Neuron (in vitro differentiated cells): ENCODE data around the gene ARPC2.

Experiments used
- H2AFZ ChIP-seq: one replicate; pipeline ENCODE4 v1.6.1; 2013; ENCODE audit warnings: low read depth, mild to moderate bottlenecking, inconsistent platforms, low read length, moderate library complexity
- H3K27me3 ChIP-seq: one replicate; pipeline ENCODE4 v1.6.1; 2013; ENCODE audit warnings: low read length; ENCODE audit not compliant: insufficient read depth
- H3K36me3 ChIP-seq: one replicate; pipeline ENCODE4 v1.6.1; 2013; ENCODE audit warnings: low read length; ENCODE audit not compliant: insufficient read depth
- H3K4me1 ChIP-seq: one replicate; pipeline ENCODE4 v1.6.1; 2013; ENCODE audit warnings: low read length; ENCODE audit not compliant: insufficient read depth
- H3K4me3 ChIP-seq: 2 replicates; pipeline ENCODE4 v1.5.1; 2013; ENCODE audit warnings: mild to moderate bottlenecking, low read length, moderate library complexity
- H3K9me3 ChIP-seq: one replicate; pipeline ENCODE4 v1.6.1; 2013; ENCODE audit warnings: low read length

The ARPC2 gene

DNA sequence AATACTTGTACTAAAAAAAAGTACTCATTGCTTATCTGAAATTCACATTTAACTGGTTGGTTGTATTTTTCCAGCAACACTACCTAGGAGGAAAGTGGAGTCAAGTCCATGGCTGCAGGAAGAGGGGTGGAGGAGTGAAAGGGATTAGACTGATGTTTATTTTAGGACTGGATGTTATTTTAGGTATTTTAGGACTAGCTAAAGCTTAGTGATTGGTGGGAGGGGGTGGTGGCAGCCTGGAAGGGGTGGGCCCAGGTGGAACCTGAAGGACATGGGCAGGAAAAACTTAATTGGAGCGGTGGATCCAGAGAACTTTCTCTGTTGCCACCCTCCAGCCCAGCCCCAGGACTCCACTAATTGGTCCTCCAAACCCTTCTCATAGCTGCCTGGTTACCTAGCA lies 79.2 kb downstream of the ARPC2 start:
- Histone ChIP-seq H3K27me3 (peaks cover 15% of the 10 kb centered on the region), H2AFZ (no peak overlapping the region), H3K9me3 (no peaks in the 10 kb centered on the region), H3K4me3 (no peak overlapping the region), H3K36me3 (no peaks in the 10 kb centered on the region), H3K4me1 (no peaks in the 10 kb centered on the region)

DNA sequence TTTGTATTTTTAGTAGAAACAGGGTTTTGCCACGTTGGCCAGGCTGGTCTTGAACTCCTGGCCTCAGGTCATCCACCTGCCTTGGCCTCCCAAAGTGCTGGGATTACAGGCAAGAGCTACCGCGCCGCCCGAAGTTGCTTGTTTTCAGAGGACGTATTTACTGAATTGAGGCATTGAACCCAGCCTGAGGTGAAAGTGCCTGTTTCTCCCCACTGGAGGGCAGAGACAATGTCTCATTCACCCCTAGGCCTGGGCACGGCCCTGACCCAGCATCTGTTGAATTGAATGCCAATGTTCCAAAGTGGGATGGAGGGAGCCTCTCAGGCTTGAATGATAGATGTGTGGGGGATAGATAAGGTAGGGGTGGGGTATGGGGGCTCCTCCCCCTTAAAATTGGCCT lies 79.9 kb downstream of the ARPC2 start:
- H3K36me3 ChIP-seq = no peaks in the 10 kb centered on the region
- H3K4me3 ChIP-seq = no peak overlapping the region
- H3K9me3 ChIP-seq = no peaks in the 10 kb centered on the region
- H2AFZ ChIP-seq = no peak overlapping the region
- no peaks in the 10 kb centered on the region for H3K4me1 ChIP-seq
- peaks cover 12% of the 10 kb centered on the region for H3K27me3 ChIP-seq

DNA sequence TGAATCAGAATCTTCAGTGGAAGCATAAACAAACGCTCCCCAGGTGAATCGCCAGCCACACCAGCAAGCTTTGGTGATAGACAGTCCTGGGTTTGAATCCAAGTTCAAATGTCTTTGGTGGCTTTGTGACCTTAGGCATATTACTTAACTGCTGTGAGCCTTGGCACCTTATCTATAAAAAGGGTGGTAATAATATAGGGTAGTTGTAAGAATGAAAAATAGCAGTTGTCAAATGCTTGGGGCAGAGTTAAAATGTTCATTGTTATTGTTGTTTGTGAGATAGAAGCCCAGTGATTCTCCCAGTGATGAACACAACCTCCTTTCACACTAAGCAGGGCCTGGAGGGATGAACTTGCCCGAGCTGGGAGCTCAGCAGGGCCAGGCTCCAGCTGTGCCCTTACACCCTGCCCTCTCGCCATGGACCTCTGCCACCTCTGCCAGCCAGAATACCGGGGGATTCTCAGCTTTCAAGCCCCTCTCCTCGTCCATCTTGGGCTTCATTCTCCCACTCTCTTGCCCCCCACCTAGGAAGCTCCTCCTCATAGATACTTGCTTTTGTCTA lies 81.4 kb downstream of the ARPC2 start:
- Histone ChIP-seq H3K27me3 (no peaks in the 10 kb centered on the region), H3K4me1 (no peaks in the 10 kb centered on the region), H3K36me3 (no peaks in the 10 kb centered on the region), H2AFZ (no peak overlapping the region), H3K9me3 (no peaks in the 10 kb centered on the region), H3K4me3 (no peak overlapping the region)

DNA sequence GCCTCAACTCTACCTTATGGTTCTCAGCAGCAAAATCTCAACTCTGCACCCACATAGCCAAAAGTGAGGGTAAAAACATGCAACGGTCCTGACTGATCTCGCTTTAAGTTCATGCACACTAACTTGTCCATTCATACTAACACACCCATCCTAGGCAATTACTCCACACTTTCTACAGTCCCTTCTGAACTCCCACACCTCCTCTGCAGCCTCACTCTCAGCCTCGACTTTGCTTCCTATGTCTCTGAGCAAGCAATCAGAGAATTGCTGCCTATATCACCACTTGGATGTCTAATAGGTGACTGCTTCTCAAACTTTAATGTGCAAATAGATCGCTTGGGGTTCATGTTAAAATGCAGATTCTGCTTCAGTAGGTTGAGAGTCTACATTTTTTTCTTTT lies 83.2 kb downstream of the ARPC2 start:
- no peak overlapping the region for H3K4me3 ChIP-seq
- H3K27me3 ChIP-seq = no peaks in the 10 kb centered on the region
- no peaks in the 10 kb centered on the region for H3K9me3 ChIP-seq

DNA sequence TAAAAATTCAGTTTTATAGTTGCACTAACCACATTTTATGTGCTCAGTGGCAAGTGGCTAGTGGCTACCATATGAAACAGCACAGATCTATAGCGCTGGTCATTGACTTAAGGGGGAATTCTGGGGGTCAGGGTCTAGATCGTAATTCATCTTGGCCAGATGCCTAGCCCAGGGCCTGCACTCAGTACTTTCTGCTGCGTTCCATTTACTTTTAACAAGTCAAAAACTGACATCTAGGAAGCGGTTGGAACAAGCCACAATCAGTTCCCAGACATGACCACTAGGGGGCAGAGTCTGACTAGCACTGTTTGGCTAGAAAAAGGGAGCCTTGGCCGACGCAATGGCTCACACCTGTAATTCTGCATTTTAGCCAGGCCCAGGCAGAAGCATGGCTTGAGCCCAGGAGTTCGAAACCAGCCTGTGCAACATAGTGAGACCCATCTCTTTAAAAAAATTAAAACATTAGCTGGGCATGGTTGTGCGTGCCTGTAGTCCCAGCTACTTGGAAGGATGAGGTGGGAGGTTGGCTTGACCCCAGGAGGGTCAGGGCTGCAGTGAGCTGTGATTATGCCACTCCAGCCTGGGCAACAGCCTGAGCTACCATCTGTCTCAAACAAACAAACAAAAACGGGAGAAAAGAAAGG lies 84.3 kb downstream of the ARPC2 start:
- Histone ChIP-seq H3K4me1 (no peaks in the 10 kb centered on the region), H3K4me3 (no peak overlapping the region), H3K9me3 (no peaks in the 10 kb centered on the region), H3K36me3 (no peaks in the 10 kb centered on the region), H2AFZ (no peak overlapping the region), H3K27me3 (no peaks in the 10 kb centered on the region)

More for the DNA sequence above, 83.2 kb downstream of the ARPC2 start:
- Histone ChIP-seq H3K36me3 (no peaks in the 10 kb centered on the region), H3K4me1 (no peaks in the 10 kb centered on the region), H2AFZ (no peak overlapping the region)
